MM.1S (cell line): ENCODE results near the gene DCLRE1A.

Experiments
- EZH2 ChIP-seq: fragments of 300-600 bp; sonication (generic); optimal IDR thresholded peaks from 2 replicates; pipeline ENCODE3; 2017; ENCODE audit warnings: low read depth, mild to moderate bottlenecking, antibody characterized with exemption, low read length, mixed read lengths
- TF ChIP-seq, protein P1 (sequence below): fragments of 300-600 bp; sonication (generic); IDR thresholded peaks from 2 replicates; pipeline ENCODE4 v1.5.1; 2016; ENCODE audit warnings: antibody characterized with exemption, low read length, mixed read lengths

DNA sequence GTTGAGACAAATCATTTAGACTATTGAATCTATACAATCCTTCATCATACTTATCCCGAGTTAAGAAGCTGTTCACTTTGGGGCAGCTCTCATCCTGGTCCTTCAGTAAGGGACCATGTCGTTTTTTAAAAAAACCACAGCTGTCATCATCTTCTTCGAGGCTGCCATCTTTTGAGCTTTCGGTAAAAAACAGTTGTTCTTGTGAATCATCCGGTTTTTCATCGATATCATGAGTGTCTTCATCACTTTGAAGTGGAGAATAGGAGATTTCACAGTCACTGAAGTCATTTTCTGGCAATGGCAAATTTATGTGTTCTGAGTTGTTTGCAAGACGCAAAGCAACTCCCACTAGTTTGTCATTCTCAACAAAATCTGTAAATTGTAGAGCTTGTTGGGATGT, 3.9 kb downstream of the DCLRE1A start:
- TF ChIP-seq, protein P1, sequence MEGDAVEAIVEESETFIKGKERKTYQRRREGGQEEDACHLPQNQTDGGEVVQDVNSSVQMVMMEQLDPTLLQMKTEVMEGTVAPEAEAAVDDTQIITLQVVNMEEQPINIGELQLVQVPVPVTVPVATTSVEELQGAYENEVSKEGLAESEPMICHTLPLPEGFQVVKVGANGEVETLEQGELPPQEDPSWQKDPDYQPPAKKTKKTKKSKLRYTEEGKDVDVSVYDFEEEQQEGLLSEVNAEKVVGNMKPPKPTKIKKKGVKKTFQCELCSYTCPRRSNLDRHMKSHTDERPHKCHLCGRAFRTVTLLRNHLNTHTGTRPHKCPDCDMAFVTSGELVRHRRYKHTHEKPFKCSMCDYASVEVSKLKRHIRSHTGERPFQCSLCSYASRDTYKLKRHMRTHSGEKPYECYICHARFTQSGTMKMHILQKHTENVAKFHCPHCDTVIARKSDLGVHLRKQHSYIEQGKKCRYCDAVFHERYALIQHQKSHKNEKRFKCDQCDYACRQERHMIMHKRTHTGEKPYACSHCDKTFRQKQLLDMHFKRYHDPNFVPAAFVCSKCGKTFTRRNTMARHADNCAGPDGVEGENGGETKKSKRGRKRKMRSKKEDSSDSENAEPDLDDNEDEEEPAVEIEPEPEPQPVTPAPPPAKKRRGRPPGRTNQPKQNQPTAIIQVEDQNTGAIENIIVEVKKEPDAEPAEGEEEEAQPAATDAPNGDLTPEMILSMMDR, result no peak
- TF ChIP-seq EZH2, result no peak
